Natural killer cell (primary cell): ENCODE data around the gene CD27. TPM values are rescaled to one million over a fixed set of nuclear protein-coding genes. Genes with fewer than 3 reads are reported as not detected.
A peak's percentile ranks its signal among the peaks of the same experiment; 100 is the strongest.

ENCODE experiments used
- ATAC-seq, 3 donors: fragments of 150-1000 bp in 2 of 3; fragments of 200-7000 bp in 1 of 3; cut with Tn5 transposase; 1 replicate in 1 of 3; 2 replicates in 2 of 3; pipeline ENCODE4 v1.10.0; 2021; ENCODE audit warnings: mild to moderate bottlenecking in 2 of 3, moderate library complexity in 2 of 3
- DNase-seq, 2 donors: peaks; one replicate each; pipeline versions ENCODE4 v3.0.0 to v3.0.0-alpha.2; 2013 to 2021; ENCODE audit warnings: mixed read lengths in 1 of 2
- H3K27ac ChIP-seq: one replicate; pipeline ENCODE4 v1.5.1; 2013; ENCODE audit warnings: mild to moderate bottlenecking, low read length
- H3K27me3 ChIP-seq: one replicate; pipeline ENCODE4 v1.6.1; 2013; ENCODE audit warnings: low read length; ENCODE audit not compliant: control insufficient read depth, insufficient read depth
- H3K36me3 ChIP-seq: one replicate; pipeline ENCODE4 v1.6.1; 2013; ENCODE audit warnings: low read length; ENCODE audit not compliant: control insufficient read depth, insufficient read depth
- H3K4me1 ChIP-seq: one replicate; pipeline ENCODE4 v1.6.1; 2013; ENCODE audit warnings: low read length; ENCODE audit not compliant: control insufficient read depth, insufficient read depth
- H3K4me3 ChIP-seq: one replicate; pipeline ENCODE4 v1.5.1; 2013; ENCODE audit warnings: low read length
- H3K9me3 ChIP-seq: one replicate; pipeline ENCODE4 v1.6.1; 2013; ENCODE audit warnings: low read length; ENCODE audit not compliant: control insufficient read depth, insufficient read depth
- H3K27ac Mint-ChIP-seq, 2 donors: one replicate each; pipeline ENCODE4 v1.8.0; 2022; ENCODE audit warnings: mild to moderate bottlenecking in 2 of 2, mixed read lengths in 2 of 2, moderate library complexity in 1 of 2
- H3K27me3 Mint-ChIP-seq, 2 donors: one replicate each; pipeline ENCODE4 v1.8.0; 2022; ENCODE audit warnings: low read depth in 2 of 2, mixed read lengths in 2 of 2
- H3K36me3 Mint-ChIP-seq: one replicate; pipeline ENCODE4 v1.8.0; 2022; ENCODE audit warnings: mixed read lengths
- H3K4me1 Mint-ChIP-seq, 2 donors: one replicate each; pipeline ENCODE4 v1.8.0; 2022; ENCODE audit warnings: mixed read lengths in 2 of 2
- H3K4me3 Mint-ChIP-seq: one replicate; pipeline ENCODE4 v1.8.0; 2022; ENCODE audit warnings: mild to moderate bottlenecking, moderate library complexity, mixed read lengths
- H3K9me3 Mint-ChIP-seq, 2 donors: one replicate each; pipeline ENCODE4 v1.8.0; 2022; ENCODE audit warnings: mixed read lengths in 2 of 2
- CTCF ChIP-seq: fragments of 200-600 bp; IDR thresholded peaks from one replicate; pipeline ENCODE4 v1.8.0; 2022; ENCODE audit warnings: antibody characterized with exemption
- whole genome bisulfite sequencing: methylation state at CpG from one replicate; pipeline ENCODE4 v1.1.7; 2013; ENCODE audit warnings: missing lambda C conversion rate; ENCODE audit not compliant: insufficient coverage; 5-methylcytosine and 5-hydroxymethylcytosine counted together
- intact Hi-C: fragments of 100-400 bp; cut with micrococcal nuclease; formaldehyde crosslinking; loops from one replicate; pipeline ENCODE4 v1.14.2; 2022
- total RNA-seq, 4 donors: library from RNA; stranded (reverse); fragments of 120-200 nt in 1 of 4; gene quantifications; one replicate each; pipeline versions ENCODE4 v1.2.3 to v1.2.4, GENCODE V29; 2013 to 2022

Gene CD27
- total RNA-seq, 3 donors from 2014 or later (not counting 1 experiment from before 2014, with no cell fraction given), result 2.7 to 13.7 (median 3.1) TPM

DNA sequence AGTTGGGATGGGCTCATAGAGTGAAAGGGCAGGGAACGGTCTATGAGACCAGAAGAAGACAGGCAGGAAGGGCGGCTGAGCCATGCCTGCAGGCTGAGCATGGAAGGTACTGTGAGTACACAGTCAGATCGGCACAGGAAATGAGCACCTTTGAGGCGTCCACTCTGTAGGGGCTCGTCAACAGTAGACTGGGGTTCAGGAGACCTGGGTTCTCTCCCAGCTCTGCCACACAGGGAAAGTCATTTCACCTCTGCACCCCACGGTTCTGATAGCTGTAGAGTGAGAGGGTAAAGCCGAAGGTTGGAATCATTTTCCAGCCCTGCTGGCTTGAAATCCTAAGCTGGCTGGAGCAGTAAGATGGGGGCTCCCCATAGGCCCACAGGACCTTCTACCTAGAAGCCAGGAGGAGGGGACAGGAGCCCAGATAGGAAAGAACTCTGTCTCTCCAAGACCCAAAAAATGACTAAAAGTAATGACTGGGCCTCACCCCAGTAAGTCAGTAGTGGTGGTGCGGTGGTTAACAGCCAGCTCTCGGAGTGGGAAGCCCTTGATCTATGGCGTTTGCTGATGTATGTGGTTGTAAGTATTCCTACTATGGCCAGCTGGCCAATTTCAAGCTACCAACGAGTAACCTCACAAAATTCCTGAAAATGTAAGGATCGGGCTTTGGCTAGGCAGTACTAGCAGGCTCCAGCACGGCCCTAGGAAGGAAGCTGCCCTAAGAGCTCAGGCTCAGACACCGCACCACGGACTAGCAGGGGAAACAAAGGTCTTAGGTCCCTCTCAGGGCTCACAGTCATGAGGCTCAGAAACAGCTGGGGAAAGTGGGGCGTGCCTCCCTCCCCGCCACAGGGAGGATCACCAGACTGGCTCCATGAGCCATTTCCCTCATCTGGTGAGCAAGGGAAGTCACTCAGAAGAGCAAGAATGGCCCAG, 10.3 kb upstream of the CD27 start:
- Mint-ChIP-seq H3K9me3 (no peaks in the 10 kb centered on the region), H3K27ac (no peak overlapping the region), H3K36me3 (no peaks in the 10 kb centered on the region), H3K4me3 (no peak overlapping the region), H3K27me3 (no peaks in the 10 kb centered on the region), H3K4me1 (peaks cover 14 to 21% of the 10 kb centered on the region in 2 donors)
- Histone ChIP-seq H3K27me3 (no peaks in the 10 kb centered on the region), H3K36me3 (no peaks in the 10 kb centered on the region), H3K4me1 (peaks cover 8% of the 10 kb centered on the region), H3K9me3 (no peaks in the 10 kb centered on the region), H3K4me3 (no peak overlapping the region), H3K27ac (no peak overlapping the region)
- no peak for TF ChIP-seq CTCF
- WGBS, result 88% methylated on average over 17 of the region's 17 CpGs
- DNase-seq (peak in 1 of 2 donors; percentile 73), ATAC-seq (no peak)
- intact Hi-C loops, result no loop called here

- intact Hi-C loops, result no loop called here
- ATAC-seq (no peak), DNase-seq (no peak)
- Histone ChIP-seq H3K9me3 (no peaks in the 10 kb centered on the region), H3K27ac (no peak overlapping the region), H3K4me3 (no peak overlapping the region), H3K27me3 (no peaks in the 10 kb centered on the region), H3K36me3 (no peaks in the 10 kb centered on the region), H3K4me1 (no peaks in the 10 kb centered on the region)
- WGBS, result 95% methylated on average over 12 of the region's 13 CpGs
- no peak for TF ChIP-seq CTCF
- no peaks in the 10 kb centered on the region for H3K27me3 Mint-ChIP-seq
- H3K9me3 Mint-ChIP-seq, result no peaks in the 10 kb centered on the region
- no peak overlapping the region for H3K27ac Mint-ChIP-seq
- H3K4me3 Mint-ChIP-seq, result no peak overlapping the region
- no peaks in the 10 kb centered on the region for H3K36me3 Mint-ChIP-seq
- H3K4me1 Mint-ChIP-seq, result peaks cover 1 to 8% of the 10 kb centered on the region in 2 donors
Measured at GRCh38 chr12:6435961-6436715, 8.6 kb upstream of the CD27 start.

DNA sequence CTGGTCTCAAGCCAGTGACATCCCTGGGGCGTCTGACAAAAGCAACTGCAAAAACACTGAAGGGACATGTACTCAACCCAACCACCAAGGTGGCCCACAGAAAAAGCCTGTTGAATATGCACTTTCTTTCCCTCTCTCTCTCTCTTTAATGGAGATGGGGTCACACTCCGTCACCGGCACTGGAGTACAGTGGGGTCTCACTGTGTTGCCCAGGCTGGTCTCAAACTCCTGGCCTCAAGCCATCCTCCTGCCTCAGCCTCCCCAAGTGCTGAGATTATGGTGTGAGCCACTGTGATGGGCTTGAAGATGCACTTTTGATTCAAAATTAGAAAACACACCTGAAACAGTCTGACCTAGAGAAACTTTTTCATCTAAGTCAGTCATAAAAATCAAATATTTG, 7.2 kb upstream of the CD27 start:
- no peak for ATAC-seq
- TF ChIP-seq CTCF, result no peak
- Mint-ChIP-seq H3K27me3 (no peaks in the 10 kb centered on the region), H3K36me3 (no peaks in the 10 kb centered on the region), H3K9me3 (no peaks in the 10 kb centered on the region), H3K4me1 (peaks cover 0 to 6% of the 10 kb centered on the region in 2 donors), H3K4me3 (no peak overlapping the region), H3K27ac (no peak overlapping the region)
- H3K9me3 ChIP-seq, result no peaks in the 10 kb centered on the region
- peaks cover 2% of the 10 kb centered on the region for H3K4me1 ChIP-seq
- no peak overlapping the region for H3K27ac ChIP-seq
- intact Hi-C loops, result no loop called here
- WGBS, result 98% methylated on average over 3 of the region's 3 CpGs
- no peaks in the 10 kb centered on the region for H3K27me3 ChIP-seq
- no peaks in the 10 kb centered on the region for H3K36me3 ChIP-seq
- no peak overlapping the region for H3K4me3 ChIP-seq
- DNase-seq, result no peak
